HS-27A (cell line): Measurements from ENCODE around the gene PTGER1.
"Not testable (repeated sequence)": the region's sequence is repeated elsewhere in the genome, so short reads cannot be mapped to it uniquely, and the experiment has no call there.

Experiments used
- DNase-seq: peaks from one replicate; pipeline ENCODE4 v3.0.0-alpha.2; 2012; ENCODE audit warnings: low read depth, missing footprints

PTGER1 gene

GRCh38 chr19:14475251-14476073, at the start of gene PTGER1:
Gene PTGER1 (minus strand): TSS chr19:14475354. CDS start chr19:14474320, 1,034 bp downstream.
- DNase-seq, result no peak

GRCh38 chr19:14520543-14520942, 45.4 kb upstream of the PTGER1 start:
- no peak for DNase-seq

- no peak for DNase-seq
Measured at GRCh38 chr19:14519860-14520407, 44.8 kb upstream of the PTGER1 start.

- no peak for DNase-seq
Measured at GRCh38 chr19:14519245-14519859, 44.2 kb upstream of the PTGER1 start.

- no peak for DNase-seq
Measured at GRCh38 chr19:14517840-14518505, 42.8 kb upstream of the PTGER1 start, which contains the start of gene DNAJB1. Gene DNAJB1 (minus strand): TSS chr19:14518397. CDS start chr19:14518349, 48 bp downstream.

GRCh38 chr19:14517446-14517839, 42.3 kb upstream of the PTGER1 start:
- no peak for DNase-seq

GRCh38 chr19:14516746-14517438, 41.7 kb upstream of the PTGER1 start:
- no peak for DNase-seq

GRCh38 chr19:14516048-14516534, 40.9 kb upstream of the PTGER1 start:
- DNase-seq, result no peak

- DNase-seq, result no peak
Measured at GRCh38 chr19:14515501-14516047, 40.4 kb upstream of the PTGER1 start.

GRCh38 chr19:14514215-14514863, 39.2 kb upstream of the PTGER1 start:
- no peak for DNase-seq

- no peak for DNase-seq
Measured at GRCh38 chr19:14512406-14512961, 37.3 kb upstream of the PTGER1 start.

- DNase-seq, result no peak
Measured at GRCh38 chr19:14511229-14511593, 36.1 kb upstream of the PTGER1 start.

GRCh38 chr19:14510311-14511228, 35.4 kb upstream of the PTGER1 start:
- peak; percentile 26 for DNase-seq

GRCh38 chr19:14507704-14508542, 32.8 kb upstream of the PTGER1 start:
- DNase-seq, result peak; percentile 41

- DNase-seq, result peak; percentile 90
Measured at GRCh38 chr19:14505488-14506239, 30.5 kb upstream of the PTGER1 start.

GRCh38 chr19:14504575-14504974, 29.4 kb upstream of the PTGER1 start:
- DNase-seq, result not testable (repeated sequence)

- DNase-seq, result no peak
Measured at GRCh38 chr19:14503285-14503684, 28.1 kb upstream of the PTGER1 start.
